HUES64 (cell line): ENCODE results near the gene SUPV3L1.
"Not testable (repeated sequence)": the region's sequence is repeated elsewhere in the genome, so short reads cannot be mapped to it uniquely, and the experiment has no call there.

ENCODE experiments used
- H3K27ac ChIP-seq: 2 replicates; pipeline ENCODE4 v1.7.0; 2013; ENCODE audit warnings: low read depth, low read length, inconsistent platforms
- H3K27me3 ChIP-seq: 2 replicates; pipeline ENCODE4 v1.6.1; 2013; ENCODE audit warnings: mild to moderate bottlenecking, low read length; ENCODE audit not compliant: insufficient read depth
- H3K36me3 ChIP-seq: 2 replicates; pipeline ENCODE4 v1.6.1; 2013; ENCODE audit warnings: mild to moderate bottlenecking, low read length; ENCODE audit not compliant: insufficient read depth
- H3K4me1 ChIP-seq: 2 replicates; pipeline ENCODE4 v1.6.1; 2013; ENCODE audit warnings: mild to moderate bottlenecking, low read length, moderate library complexity; ENCODE audit not compliant: insufficient read depth
- H3K4me3 ChIP-seq: 2 replicates; pipeline ENCODE4 v1.5.1; 2013; ENCODE audit warnings: mild to moderate bottlenecking, low read length, moderate library complexity
- H3K9ac ChIP-seq: 2 replicates; pipeline ENCODE4 v1.6.1; 2013; ENCODE audit warnings: mild to moderate bottlenecking, low read depth, low read length
- H3K9me3 ChIP-seq: 2 replicates; pipeline ENCODE4 v1.6.1; 2013; ENCODE audit warnings: low read depth, low read length; ENCODE audit not compliant: insufficient read depth
- WGBS: fragments of 150-250, 120-280 bp; methylation state at CpG from one replicate; pipeline ENCODE4 v1.1.7; 2013; ENCODE audit warnings: missing lambda C conversion rate; 5-methylcytosine and 5-hydroxymethylcytosine counted together

SUPV3L1 gene

DNA sequence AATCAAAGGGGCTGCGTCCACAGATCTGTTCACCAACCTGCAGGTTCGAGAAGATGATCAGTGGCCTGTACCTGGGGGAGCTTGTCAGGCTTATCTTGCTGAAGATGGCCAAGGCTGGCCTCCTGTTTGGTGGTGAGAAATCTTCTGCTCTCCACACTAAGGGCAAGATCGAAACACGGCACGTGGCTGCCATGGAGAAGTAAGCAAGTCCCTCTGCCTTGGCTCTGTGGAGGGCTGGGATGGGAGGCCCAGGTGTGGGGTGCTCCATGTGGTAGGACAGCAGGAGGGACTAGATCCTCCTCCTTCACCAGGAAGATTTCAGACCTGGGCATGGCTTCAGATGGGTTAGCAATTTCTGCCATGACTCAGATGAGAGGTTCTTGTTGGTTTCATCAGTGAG lies 66.0 kb downstream of the SUPV3L1 start:
- Histone ChIP-seq H3K4me3 (no peak overlapping the region), H3K9ac (no peak overlapping the region), H3K9me3 (no peaks in the 10 kb centered on the region), H3K4me1 (peaks cover 5% of the 10 kb centered on the region; the same call in 1 of the 2 replicates), H3K36me3 (no peaks in the 10 kb centered on the region), H3K27ac (no peak overlapping the region), H3K27me3 (no peaks in the 10 kb centered on the region)
- WGBS: 96% methylated on average over 5 of the region's 5 CpGs

DNA sequence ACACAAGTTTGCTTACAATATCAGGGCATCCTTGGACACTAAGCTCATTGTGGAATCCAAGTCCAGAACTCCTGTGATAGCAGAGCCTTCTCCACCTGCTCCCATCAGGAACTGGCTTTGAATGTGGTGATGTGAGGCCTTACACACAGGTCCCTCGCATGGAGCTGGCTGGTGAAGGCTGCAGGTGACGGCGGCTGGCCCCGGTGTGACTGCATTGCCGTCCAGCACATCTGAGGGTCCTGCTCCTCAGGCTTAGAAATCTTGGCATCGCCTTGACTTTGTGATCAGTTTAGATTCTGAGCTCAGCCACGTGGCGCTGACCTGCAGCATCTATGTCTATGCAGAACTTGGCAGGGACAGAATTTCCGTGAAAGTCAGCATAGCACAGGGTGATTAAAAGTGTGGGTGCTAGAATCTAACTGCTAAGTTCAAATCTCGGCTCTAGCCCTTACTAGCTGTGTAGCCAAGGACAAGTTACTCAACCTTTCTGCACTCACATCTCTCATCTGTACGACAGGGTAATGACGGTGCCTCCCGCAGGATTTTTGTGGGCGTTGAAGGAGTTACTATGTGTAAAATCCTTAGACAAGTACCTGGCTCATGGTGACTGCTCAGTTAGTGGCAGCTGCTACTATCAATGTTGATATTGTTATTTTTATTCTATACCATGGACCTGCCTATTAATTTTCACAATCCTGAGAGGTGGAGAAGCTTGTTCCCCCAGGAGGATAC lies 66.7 kb downstream of the SUPV3L1 start:
- Histone ChIP-seq H3K9ac (no peak overlapping the region), H3K36me3 (no peaks in the 10 kb centered on the region), H3K27ac (no peak overlapping the region), H3K9me3 (0 out of 2 replicates have a peak, but pooled peaks cover 2% of the 10 kb centered on the region), H3K4me1 (peaks cover 5% of the 10 kb centered on the region; the same call in 1 of the 2 replicates), H3K27me3 (no peaks in the 10 kb centered on the region), H3K4me3 (no peak overlapping the region)
- 87% methylated on average over 14 of the region's 14 CpGs for WGBS

DNA sequence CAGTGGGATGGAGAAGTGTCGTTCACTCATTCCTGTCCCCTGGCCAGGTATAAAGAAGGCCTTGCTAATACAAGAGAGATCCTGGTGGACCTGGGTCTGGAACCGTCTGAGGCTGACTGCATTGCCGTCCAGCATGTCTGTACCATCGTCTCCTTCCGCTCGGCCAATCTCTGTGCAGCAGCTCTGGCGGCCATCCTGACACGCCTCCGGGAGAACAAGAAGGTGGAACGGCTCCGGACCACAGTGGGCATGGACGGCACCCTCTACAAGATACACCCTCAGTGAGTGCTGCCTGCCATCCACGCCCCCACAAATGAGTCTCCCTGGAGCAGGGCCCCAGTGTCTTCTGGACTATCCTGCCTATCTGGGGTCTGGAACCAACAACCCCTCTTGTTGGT lies 67.3 kb downstream of the SUPV3L1 start:
- no peak overlapping the region for H3K9ac ChIP-seq
- H3K4me3 ChIP-seq: no peak overlapping the region
- no peak overlapping the region for H3K27ac ChIP-seq
- H3K27me3 ChIP-seq: no peaks in the 10 kb centered on the region
- WGBS: 96% methylated on average over 13 of the region's 13 CpGs
- peaks cover 5% of the 10 kb centered on the region; the same call in 1 of the 2 replicates for H3K4me1 ChIP-seq
- 0 out of 2 replicates have a peak, but pooled peaks cover 2% of the 10 kb centered on the region for H3K9me3 ChIP-seq
- H3K36me3 ChIP-seq: no peaks in the 10 kb centered on the region

DNA sequence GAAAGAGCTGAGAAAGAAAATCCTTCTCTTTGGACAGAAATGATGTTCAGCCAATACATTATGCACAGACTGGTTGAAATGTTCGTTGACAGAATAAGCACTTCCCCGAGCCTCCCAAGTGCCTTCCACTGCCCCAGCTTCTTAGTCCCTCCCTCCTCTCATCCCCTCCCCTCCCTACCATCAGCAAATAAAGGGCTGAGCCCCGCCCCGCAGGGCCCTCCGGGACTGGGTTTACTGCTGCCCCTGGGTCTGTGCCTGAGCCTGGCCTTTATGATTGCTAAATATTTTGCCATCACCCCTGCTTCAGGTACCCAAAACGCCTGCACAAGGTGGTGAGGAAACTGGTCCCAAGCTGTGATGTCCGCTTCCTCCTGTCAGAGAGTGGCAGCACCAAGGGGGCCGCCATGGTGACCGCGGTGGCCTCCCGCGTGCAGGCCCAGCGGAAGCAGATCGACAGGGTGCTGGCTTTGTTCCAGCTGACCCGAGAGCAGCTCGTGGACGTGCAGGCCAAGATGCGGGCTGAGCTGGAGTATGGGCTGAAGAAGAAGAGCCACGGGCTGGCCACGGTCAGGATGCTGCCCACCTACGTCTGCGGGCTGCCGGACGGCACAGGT lies 68.2 kb downstream of the SUPV3L1 start:
- no peaks in the 10 kb centered on the region for H3K27me3 ChIP-seq
- H3K9ac ChIP-seq: no peak overlapping the region
- 88% methylated on average over 24 of the region's 24 CpGs for WGBS
- 0 out of 2 replicates have a peak, but pooled peaks cover 2% of the 10 kb centered on the region for H3K9me3 ChIP-seq
- no peaks in the 10 kb centered on the region for H3K36me3 ChIP-seq
- no peak overlapping the region for H3K27ac ChIP-seq
- no peaks in the 10 kb centered on the region for H3K4me1 ChIP-seq
- H3K4me3 ChIP-seq: no peak overlapping the region

DNA sequence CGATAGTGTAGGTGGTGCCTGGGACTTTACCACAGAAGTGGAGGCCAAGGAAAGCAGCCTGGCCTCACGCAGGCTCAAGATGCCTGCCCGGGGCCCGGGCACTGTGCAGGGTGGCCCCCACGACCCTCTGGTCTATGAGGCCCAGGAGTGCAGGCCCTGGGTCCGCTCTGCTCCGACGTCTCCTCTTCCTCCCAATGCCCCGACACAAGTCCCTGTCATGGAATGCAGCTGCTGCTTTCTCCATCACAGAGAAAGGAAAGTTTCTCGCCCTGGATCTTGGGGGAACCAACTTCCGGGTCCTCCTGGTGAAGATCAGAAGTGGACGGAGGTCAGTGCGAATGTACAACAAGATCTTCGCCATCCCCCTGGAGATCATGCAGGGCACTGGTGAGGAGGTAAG lies 70.0 kb downstream of the SUPV3L1 start:
- no peak overlapping the region for H3K27ac ChIP-seq
- H3K9me3 ChIP-seq: 0 out of 2 replicates have a peak, but pooled peaks cover 2% of the 10 kb centered on the region
- no peak overlapping the region for H3K4me3 ChIP-seq
- H3K4me1 ChIP-seq: no peaks in the 10 kb centered on the region
- no peak overlapping the region for H3K9ac ChIP-seq
- 94% methylated on average over 14 of the region's 14 CpGs for WGBS
- H3K36me3 ChIP-seq: no peaks in the 10 kb centered on the region
- no peaks in the 10 kb centered on the region for H3K27me3 ChIP-seq

DNA sequence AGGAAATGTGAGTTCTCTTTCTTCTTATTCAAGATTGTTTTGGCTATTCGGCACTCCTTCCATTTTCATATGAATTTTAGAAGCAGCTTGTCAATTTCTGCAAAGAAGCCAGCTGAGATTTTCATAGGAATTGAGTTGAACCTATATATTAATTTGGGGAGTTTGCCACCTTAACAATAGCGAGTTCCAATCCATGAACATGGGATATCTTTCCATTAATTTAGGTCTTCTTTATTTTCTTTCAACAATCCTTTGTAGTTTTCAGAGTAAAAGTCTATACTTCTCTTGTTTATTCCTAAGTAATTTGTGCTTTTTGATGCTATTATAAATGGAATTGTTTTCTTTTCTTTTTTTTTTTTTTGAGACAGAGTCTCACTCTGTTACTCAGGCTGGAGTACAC lies 71.4 kb downstream of the SUPV3L1 start:
- not testable (repeated sequence) for H3K4me1 ChIP-seq, H3K9me3 ChIP-seq, H3K27me3 ChIP-seq, H3K4me3 ChIP-seq, H3K27ac ChIP-seq, H3K36me3 ChIP-seq, H3K9ac ChIP-seq
- no CpG with 5 or more reads among the region's 2 CpGs for WGBS

DNA sequence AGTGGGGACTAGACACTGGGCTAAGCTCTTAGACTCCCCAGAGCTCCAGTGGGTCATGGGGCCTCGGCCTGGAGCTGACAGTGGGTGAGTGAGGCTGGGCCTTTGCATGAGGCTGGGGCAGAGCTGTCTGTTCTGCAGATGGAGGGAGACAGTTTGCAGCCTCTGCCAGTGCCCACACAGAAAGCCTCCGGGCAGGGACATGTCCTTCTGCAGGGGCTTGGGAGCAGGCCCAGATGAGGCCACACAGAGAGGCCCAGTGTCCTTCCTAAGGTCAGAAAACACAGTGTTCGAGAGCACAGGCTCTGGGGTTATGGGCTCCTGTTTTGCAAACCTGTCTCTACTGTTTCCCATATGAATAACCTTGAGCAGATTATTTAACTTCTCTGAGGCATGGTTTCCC lies 73.1 kb downstream of the SUPV3L1 start:
- H3K27me3 ChIP-seq: no peaks in the 10 kb centered on the region
- H3K9ac ChIP-seq: no peak overlapping the region
- H3K27ac ChIP-seq: no peak overlapping the region
- no peaks in the 10 kb centered on the region for H3K36me3 ChIP-seq
- no peaks in the 10 kb centered on the region for H3K4me1 ChIP-seq
- WGBS: 82% methylated on average over 3 of the region's 3 CpGs
- H3K9me3 ChIP-seq: 0 out of 2 replicates have a peak, but pooled peaks cover 2% of the 10 kb centered on the region
- no peak overlapping the region for H3K4me3 ChIP-seq

DNA sequence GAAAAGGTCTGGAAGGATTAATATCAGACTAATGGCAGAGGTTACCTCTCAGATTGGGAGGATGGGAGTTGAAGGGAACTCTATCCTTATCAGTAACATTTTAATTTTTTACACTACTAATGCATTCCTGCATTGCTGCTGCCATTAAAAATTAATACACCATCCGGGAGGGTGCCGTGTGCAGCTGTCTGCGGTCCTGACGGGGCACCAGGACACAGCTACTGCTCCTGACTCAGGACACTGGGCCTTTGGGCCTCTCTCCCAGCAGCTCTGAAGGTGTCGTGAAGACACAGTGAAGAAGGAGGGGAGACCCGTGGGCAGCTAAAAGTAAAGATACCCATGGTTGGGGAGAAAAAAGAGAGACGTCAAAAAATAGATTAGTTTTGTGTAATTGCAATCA lies 74.8 kb downstream of the SUPV3L1 start:
- Histone ChIP-seq H3K36me3 (no peaks in the 10 kb centered on the region), H3K9ac (no peak overlapping the region), H3K4me1 (no peaks in the 10 kb centered on the region), H3K27me3 (no peaks in the 10 kb centered on the region), H3K4me3 (no peak overlapping the region), H3K27ac (no peak overlapping the region), H3K9me3 (0 out of 2 replicates have a peak, but pooled peaks cover 2% of the 10 kb centered on the region)
- WGBS: 78% methylated on average over 7 of the region's 7 CpGs
